Kidney (tissue), 14 donors: ENCODE results near the gene SAMD13. TPM values are rescaled to one million over a fixed set of nuclear protein-coding genes. Genes with fewer than 3 reads are reported as not detected.

Experiments used
- DNase-seq, 5 donors: peaks; one replicate each; pipeline ENCODE4 v3.0.0-alpha.2; 2013 to 2020
- FAIRE-seq: peaks from 2 replicates; lab custom pipeline; 2012; peaks lifted over from hg19 to GRCh38; lab: Jason Lieb, UNC
- H3K27ac ChIP-seq, 2 donors: one replicate each; pipeline ENCODE4 v1.7.0; 2013; ENCODE audit warnings: low read depth in 2 of 2, low read length in 2 of 2, inconsistent platforms in 1 of 2
- H3K27me3 ChIP-seq: one replicate; pipeline ENCODE4 v1.7.1; 2013; ENCODE audit warnings: low read length, inconsistent platforms; ENCODE audit not compliant: control insufficient read depth, insufficient read depth
- H3K36me3 ChIP-seq, 3 donors: one replicate each; pipeline versions ENCODE4 v1.7.0 to v1.7.1; 2013; ENCODE audit warnings: low read length in 3 of 3, control low read depth in 1 of 3, inconsistent platforms in 1 of 3; ENCODE audit not compliant: insufficient read depth in 3 of 3, control insufficient read depth in 2 of 3
- H3K4me1 ChIP-seq, 3 donors: one replicate each; pipeline versions ENCODE4 v1.7.0 to v1.7.1; 2013; ENCODE audit warnings: low read length in 3 of 3, inconsistent platforms in 1 of 3, low read depth in 1 of 3; ENCODE audit not compliant: control insufficient read depth in 2 of 3, insufficient read depth in 2 of 3
- H3K4me3 ChIP-seq, 3 donors: one replicate each; pipeline versions ENCODE4 v1.7.0 to v1.8.1; 2013; ENCODE audit warnings: low read length in 3 of 3, control low read depth in 1 of 3, inconsistent platforms in 1 of 3
- H3K9ac ChIP-seq, 3 donors: one replicate each; pipeline versions ENCODE4 v1.7.0 to v1.7.1; 2013; ENCODE audit warnings: low read length in 3 of 3, control low read depth in 1 of 3, inconsistent platforms in 1 of 3
- H3K9me3 ChIP-seq, 3 donors: one replicate each; pipeline versions ENCODE4 v1.7.0 to v1.7.1; 2013; ENCODE audit warnings: low read length in 3 of 3, control low read depth in 1 of 3, inconsistent platforms in 1 of 3; ENCODE audit not compliant: control insufficient read depth in 2 of 3, insufficient read depth in 1 of 3
- intact Hi-C: fragments of 100-400 bp; cut with DNase I; formaldehyde crosslinking; loops from one replicate; pipeline ENCODE4 v1.11.1; 2022
- polyA plus RNA-seq: library from polyadenylated mRNA; stranded (reverse); fragments of 350-450 nt; fragmentation: Illumina TruSeq; extraction: RNeasy Lipid Tissue Mini Kit (QIAGEN cat#74804); gene quantifications from one replicate; pipeline ENCODE4 v1.2.3, GENCODE V29; 2014; ENCODE audit warnings: low read depth, low replicate concordance; ENCODE audit not compliant: insufficient read depth
- total RNA-seq: library from RNA; stranded (reverse); fragmentation: NEBNext Ultra II Directional; extraction: Animal tissue kit (Norgen Biotek cat#: 25700); gene quantifications from one replicate; pipeline ENCODE4 v1.2.1, GENCODE V29; 2021
- TF ChIP-seq, protein P1 (sequence below): IDR thresholded peaks from 3 replicates; pipeline ENCODE4 v1.5.1; 2012; ENCODE audit warnings: mild to moderate bottlenecking, moderate library complexity, borderline replicate concordance; ENCODE audit not compliant: insufficient read depth; ENCODE audit errors: extremely low read depth
- donor health status: control.
- donor health status: control.
- donor health status: control.
- donor health status: control.
- donor health status: control.
- donor health status: DM: yes; HTN: yes; CAD: no.
- donor health status: Normal renal cell carcinoma (clear cell type).

SAMD13 gene
- total and polyA plus RNA-seq, 2 donors from 2014 or later = 2.9 to 4.5 TPM

- intact Hi-C loops = no loop called here
- H3K9ac ChIP-seq = no peak overlapping the region
These were observed 78.3 kb downstream of the SAMD13 start for GRCh38 chr1:84379917-84380180.

GRCh38 chr1:84382127-84382526 is 80.6 kb downstream of the SAMD13 start:
- Histone ChIP-seq H3K4me3 (no peak overlapping the region), H3K27me3 (no peaks in the 10 kb centered on the region), H3K9ac (no peak overlapping the region), H3K9me3 (no peaks in the 10 kb centered on the region), H3K4me1 (no peaks in the 10 kb centered on the region), H3K27ac (no peak overlapping the region), H3K36me3 (no peaks in the 10 kb centered on the region)
- FAIRE-seq (no peak), DNase-seq (no peak)
- intact Hi-C loops = no loop called here
- TF ChIP-seq, protein P1, sequence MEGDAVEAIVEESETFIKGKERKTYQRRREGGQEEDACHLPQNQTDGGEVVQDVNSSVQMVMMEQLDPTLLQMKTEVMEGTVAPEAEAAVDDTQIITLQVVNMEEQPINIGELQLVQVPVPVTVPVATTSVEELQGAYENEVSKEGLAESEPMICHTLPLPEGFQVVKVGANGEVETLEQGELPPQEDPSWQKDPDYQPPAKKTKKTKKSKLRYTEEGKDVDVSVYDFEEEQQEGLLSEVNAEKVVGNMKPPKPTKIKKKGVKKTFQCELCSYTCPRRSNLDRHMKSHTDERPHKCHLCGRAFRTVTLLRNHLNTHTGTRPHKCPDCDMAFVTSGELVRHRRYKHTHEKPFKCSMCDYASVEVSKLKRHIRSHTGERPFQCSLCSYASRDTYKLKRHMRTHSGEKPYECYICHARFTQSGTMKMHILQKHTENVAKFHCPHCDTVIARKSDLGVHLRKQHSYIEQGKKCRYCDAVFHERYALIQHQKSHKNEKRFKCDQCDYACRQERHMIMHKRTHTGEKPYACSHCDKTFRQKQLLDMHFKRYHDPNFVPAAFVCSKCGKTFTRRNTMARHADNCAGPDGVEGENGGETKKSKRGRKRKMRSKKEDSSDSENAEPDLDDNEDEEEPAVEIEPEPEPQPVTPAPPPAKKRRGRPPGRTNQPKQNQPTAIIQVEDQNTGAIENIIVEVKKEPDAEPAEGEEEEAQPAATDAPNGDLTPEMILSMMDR = no peak

More at GRCh38 chr1:84379917-84380180, 78.3 kb downstream of the SAMD13 start:
- H3K4me1 ChIP-seq = no peaks in the 10 kb centered on the region
- H3K9me3 ChIP-seq = no peaks in the 10 kb centered on the region
- no peaks in the 10 kb centered on the region for H3K27me3 ChIP-seq
- TF ChIP-seq, protein P1 = no peak
- H3K4me3 ChIP-seq = no peak overlapping the region
- H3K27ac ChIP-seq = no peak overlapping the region
- DNase-seq (no peak), FAIRE-seq (no peak)
- no peaks in the 10 kb centered on the region for H3K36me3 ChIP-seq

- FAIRE-seq (no peak), DNase-seq (no peak)
- intact Hi-C loops = no loop called here
- H3K27me3 ChIP-seq = no peaks in the 10 kb centered on the region
- TF ChIP-seq, protein P1 = no peak
- H3K27ac ChIP-seq = no peak overlapping the region
- no peak overlapping the region for H3K9ac ChIP-seq
- no peaks in the 10 kb centered on the region for H3K36me3 ChIP-seq
- H3K4me1 ChIP-seq = no peaks in the 10 kb centered on the region
- H3K4me3 ChIP-seq = no peak overlapping the region
- no peaks in the 10 kb centered on the region for H3K9me3 ChIP-seq
These were observed 83.8 kb downstream of the SAMD13 start for GRCh38 chr1:84385347-84385746.
